IPS-11a (cell line): ENCODE measurements around the gene METTL22.

ENCODE experiments used
- H3K4me3 ChIP-seq: one replicate; pipeline ENCODE4 v1.5.1; 2013; ENCODE audit warnings: low read depth, low read length, control low read depth

Gene METTL22

GRCh38 chr16:8663192-8664089 lies 41.9 kb downstream of the METTL22 start:
- no peak overlapping the region for H3K4me3 ChIP-seq

GRCh38 chr16:8665529-8665928 lies 44.0 kb downstream of the METTL22 start:
- no peak overlapping the region for H3K4me3 ChIP-seq

GRCh38 chr16:8667492-8667891 lies 46.0 kb downstream of the METTL22 start:
- H3K4me3 ChIP-seq, result no peak overlapping the region

GRCh38 chr16:8668113-8668512 lies 46.6 kb downstream of the METTL22 start:
- no peak overlapping the region for H3K4me3 ChIP-seq

- H3K4me3 ChIP-seq, result no peak overlapping the region
Measured at GRCh38 chr16:8669481-8669880, 48.0 kb downstream of the METTL22 start.

GRCh38 chr16:8670014-8670560 lies 48.6 kb downstream of the METTL22 start:
- no peak overlapping the region for H3K4me3 ChIP-seq

GRCh38 chr16:8673611-8674412 lies 52.3 kb downstream of the METTL22 start:
- H3K4me3 ChIP-seq, result peak overlapping the region; percentile 52

GRCh38 chr16:8674413-8675022 lies 53.0 kb downstream of the METTL22 start, which contains the start of gene ABAT:
TSS of gene ABAT (plus strand) at chr16:8674617. CDS start at chr16:8735740, 61,123 bp downstream.
- H3K4me3 ChIP-seq, result peak within 1 kb of the TSS; percentile 65

GRCh38 chr16:8675183-8676159 lies 54.0 kb downstream of the METTL22 start:
- H3K4me3 ChIP-seq, result peak overlapping the region; percentile 65

GRCh38 chr16:8676160-8676547 lies 54.7 kb downstream of the METTL22 start:
- H3K4me3 ChIP-seq, result no peak overlapping the region

- H3K4me3 ChIP-seq, result no peak overlapping the region
Measured at GRCh38 chr16:8676737-8677375, 55.4 kb downstream of the METTL22 start.

GRCh38 chr16:8677481-8677880 lies 56.0 kb downstream of the METTL22 start:
- no peak overlapping the region for H3K4me3 ChIP-seq

- no peak overlapping the region for H3K4me3 ChIP-seq
Measured at GRCh38 chr16:8678068-8678927, 56.8 kb downstream of the METTL22 start.

- no peak overlapping the region for H3K4me3 ChIP-seq
Measured at GRCh38 chr16:8679151-8679550, 57.7 kb downstream of the METTL22 start.

GRCh38 chr16:8682551-8683259 lies 61.2 kb downstream of the METTL22 start:
- no peak overlapping the region for H3K4me3 ChIP-seq

GRCh38 chr16:8683640-8684039 lies 62.1 kb downstream of the METTL22 start:
- H3K4me3 ChIP-seq, result no peak overlapping the region

- H3K4me3 ChIP-seq, result no peak overlapping the region
Measured at GRCh38 chr16:8685617-8686016, 64.1 kb downstream of the METTL22 start.
